Stimulated activated CD4-positive, alpha-beta T cell treated with anti-CD3 and anti-CD28 coated beads, Interleukin-2, amount 100 ng/mL, for 48 hours (primary cell): Measurements from ENCODE around the gene ADRA2B.
"Not testable (repeated sequence)": the region's sequence is repeated elsewhere in the genome, so short reads cannot be mapped to it uniquely, and the experiment has no call there.

Source experiments
- DNase-seq, 2 donors: peaks; one replicate each; pipeline ENCODE4 v3.0.0-alpha.2; 2020

The ADRA2B gene

GRCh38 chr2:96150007-96150640, 33.8 kb upstream of the ADRA2B start:
- DNase-seq, result no peak

GRCh38 chr2:96148410-96149217, 32.2 kb upstream of the ADRA2B start:
- DNase-seq, result peak; percentile 92 to 93

GRCh38 chr2:96147593-96148201, 31.3 kb upstream of the ADRA2B start:
- no peak for DNase-seq

GRCh38 chr2:96146881-96147592, 30.7 kb upstream of the ADRA2B start:
- DNase-seq, result no peak

- peak; percentile 80 to 82 for DNase-seq
Observed at GRCh38 chr2:96146153-96146880, 29.9 kb upstream of the ADRA2B start.

- no peak for DNase-seq
Observed at GRCh38 chr2:96145848-96146152, 29.4 kb upstream of the ADRA2B start.

- DNase-seq, result peak; percentile 87 to 94
Observed at GRCh38 chr2:96145036-96145847, 28.9 kb upstream of the ADRA2B start, which contains the start of gene DUSP2. Gene DUSP2, minus strand, starts transcription at chr2:96145440. Its CDS starts 86 bp downstream, at chr2:96145354.

- no peak for DNase-seq
Observed at GRCh38 chr2:96144481-96145035, 28.2 kb upstream of the ADRA2B start.

- DNase-seq, result no peak
Observed at GRCh38 chr2:96143848-96144480, 27.6 kb upstream of the ADRA2B start.

GRCh38 chr2:96143231-96143847, 27.0 kb upstream of the ADRA2B start:
- no peak for DNase-seq

- DNase-seq, result peak in 1 of 2 donors; percentile 85
Observed at GRCh38 chr2:96142217-96143113, 26.1 kb upstream of the ADRA2B start.

GRCh38 chr2:96141624-96141967, 25.2 kb upstream of the ADRA2B start:
- DNase-seq, result not testable (repeated sequence)

GRCh38 chr2:96140941-96141623, 24.7 kb upstream of the ADRA2B start:
- DNase-seq, result no peak

- DNase-seq, result no peak
Observed at GRCh38 chr2:96139181-96139758, 22.9 kb upstream of the ADRA2B start.

- DNase-seq, result no peak
Observed at GRCh38 chr2:96138179-96139145, 22.1 kb upstream of the ADRA2B start, which contains the start of gene ASTL. Gene ASTL, minus strand, starts transcription at chr2:96138502. Its CDS starts 66 bp downstream, at chr2:96138436.

GRCh38 chr2:96137321-96138178, 21.2 kb upstream of the ADRA2B start:
- DNase-seq, result no peak
